Body of pancreas (tissue), 4 donors: Measurements from ENCODE around the gene TOX2. TPM values are rescaled to one million over a fixed set of nuclear protein-coding genes. Genes with fewer than 3 reads are reported as not detected.

Experiments used
- ATAC-seq: fragments of 150-250 bp; one replicate; pipeline ENCODE4 v1.9.1; 2016
- DNase-seq, 4 donors: peaks; one replicate each; pipeline ENCODE4 v3.0.0-alpha.2; 2019
- H3K27ac ChIP-seq, 4 donors: fragments of 200-600 bp; sonication (generic); 1 replicate in 3 of 4; 2 replicates in 1 of 4; pipeline versions ENCODE4 v1.5.1 to v1.6.1; 2016 to 2019; ENCODE audit warnings: mild to moderate bottlenecking in 1 of 4, mixed read lengths in 1 of 4, moderate library complexity in 1 of 4
- H3K27me3 ChIP-seq, 2 donors: fragments of 200-600 bp; sonication (generic); one replicate each; pipeline ENCODE4 v1.6.0; 2016; ENCODE audit warnings: mild to moderate bottlenecking in 1 of 2
- H3K36me3 ChIP-seq, 2 donors: fragments of 200-600 bp; sonication (generic); replicated peaks in 1 of 2; 2 replicates each; pipeline ENCODE4 v1.5.1; 2016; ENCODE audit warnings: low read depth in 2 of 2; ENCODE audit not compliant: insufficient read depth in 1 of 2
- H3K4me1 ChIP-seq: fragments of 200-600 bp; sonication (generic); one replicate; pipeline ENCODE4 v1.6.0; 2016
- H3K4me3 ChIP-seq, 2 donors: fragments of 200-600 bp; sonication (generic); 1 replicate in 1 of 2; 2 replicates in 1 of 2; pipeline ENCODE4 v1.5.1; 2016 to 2019
- H3K9me3 ChIP-seq, 3 donors: fragments of 200-600 bp; sonication (generic); 1 replicate in 2 of 3; 2 replicates in 1 of 3; pipeline ENCODE4 v1.5.1; 2016
- CTCF ChIP-seq, 7 experiments: fragments of 450-650 bp in 4 of 7; fragments of 200-600 bp in 3 of 7; sonication (generic) in 3 of 7; IDR thresholded peaks; one replicate each; pipeline ENCODE4 v1.5.1; 2016 to 2019; ENCODE audit warnings: antibody characterized with exemption in 7 of 7
- POLR2A ChIP-seq, 3 donors: fragments of 450-650 bp; IDR thresholded peaks; one replicate each; pipeline ENCODE4 v1.6.1; 2016; ENCODE audit warnings: antibody characterized with exemption in 3 of 3, mild to moderate bottlenecking in 2 of 3
- WGBS, 2 donors: methylation state at CpG; one replicate each; pipeline ENCODE4 v1.1.5; 2017; 5-methylcytosine and 5-hydroxymethylcytosine counted together
- intact Hi-C: fragments of 100-400 bp; cut with DNase I; formaldehyde crosslinking; loops from one replicate; pipeline ENCODE4 v1.15.1; 2023
- total RNA-seq, 2 donors: library from RNA; depleted of rRNA; stranded (reverse); fragments of >200 nt; gene quantifications; one replicate each; pipeline ENCODE4 v1.1.0, GENCODE V29; 2016

Gene TOX2
- total RNA-seq, 2 donors from 2014 or later, result 1.8 to 2.0 TPM

- Histone ChIP-seq H3K4me1 (no peaks in the 10 kb centered on the region), H3K36me3 (no peaks in the 10 kb centered on the region), H3K27me3 (no peaks in the 10 kb centered on the region), H3K4me3 (no peak overlapping the region), H3K9me3 (no peaks in the 10 kb centered on the region), H3K27ac (no peak overlapping the region)
- ATAC-seq (no peak), DNase-seq (no peak)
- intact Hi-C loops, result no loop called here
- WGBS, 2 donors, result 77 to 84% methylated on average over 5 of the region's 5 CpGs
- no peak for TF ChIP-seq CTCF (IDR thresholded peaks at IDR 0.05)
- TF ChIP-seq POLR2A (IDR thresholded peaks at IDR 0.05), result no peak
Observed at GRCh38 chr20:44075950-44076232, 161.2 kb downstream of the TOX2 start.

GRCh38 chr20:44079291-44079690 lies 164.6 kb downstream of the TOX2 start:
- ATAC-seq, result no peak

GRCh38 chr20:44080064-44080463 lies 165.4 kb downstream of the TOX2 start:
- Histone ChIP-seq H3K4me3 (no peak overlapping the region), H3K27me3 (no peaks in the 10 kb centered on the region), H3K36me3 (no peaks in the 10 kb centered on the region), H3K27ac (no peak overlapping the region), H3K4me1 (no peaks in the 10 kb centered on the region), H3K9me3 (no peaks in the 10 kb centered on the region)
- ATAC-seq (no peak), DNase-seq (no peak)
- intact Hi-C loops, result loop anchor here (5.0 kb wide), 2 partner anchors 328 to 633 kb away; no protein-coding TSS in a partner anchor
- 45 to 46% methylated on average over 9 to 10 of the region's 10 CpGs for WGBS, 2 donors
- TF ChIP-seq CTCF (IDR thresholded peaks at IDR 0.05) (no peak), POLR2A (IDR thresholded peaks at IDR 0.05) (no peak)

More at GRCh38 chr20:44079291-44079690, 164.6 kb downstream of the TOX2 start:
- H3K27me3 ChIP-seq, result no peaks in the 10 kb centered on the region
- no peaks in the 10 kb centered on the region for H3K9me3 ChIP-seq
- 79 to 85% methylated on average over 10 of the region's 10 CpGs for WGBS, 2 donors
- intact Hi-C loops, result no loop called here
- H3K4me1 ChIP-seq, result no peaks in the 10 kb centered on the region
- no peak overlapping the region for H3K27ac ChIP-seq
- no peak overlapping the region for H3K4me3 ChIP-seq
- no peaks in the 10 kb centered on the region for H3K36me3 ChIP-seq
- no peak for DNase-seq
- no peak for TF ChIP-seq POLR2A (IDR thresholded peaks at IDR 0.05)
- no peak for TF ChIP-seq CTCF (IDR thresholded peaks at IDR 0.05)

GRCh38 chr20:44080646-44081267 lies 166.1 kb downstream of the TOX2 start:
- no peaks in the 10 kb centered on the region for H3K4me1 ChIP-seq
- intact Hi-C loops, result loop anchor here (5.0 kb wide), 2 partner anchors 328 to 633 kb away; no protein-coding TSS in a partner anchor
- WGBS, 2 donors, result 11 to 12% methylated on average over 8 of the region's 8 CpGs
- ATAC-seq (peak; percentile 93), DNase-seq (peak; percentile 79 to 86 (median 81))
- no peak overlapping the region for H3K4me3 ChIP-seq
- H3K27ac ChIP-seq, result no peak overlapping the region
- H3K36me3 ChIP-seq, result no peaks in the 10 kb centered on the region
- no peaks in the 10 kb centered on the region for H3K27me3 ChIP-seq
- TF ChIP-seq POLR2A (IDR thresholded peaks at IDR 0.05), result no peak
- peak; percentile 88 to 99 (median 97) for TF ChIP-seq CTCF (IDR thresholded peaks at IDR 0.05)
- no peaks in the 10 kb centered on the region for H3K9me3 ChIP-seq

- TF ChIP-seq POLR2A (IDR thresholded peaks at IDR 0.05) (no peak), CTCF (IDR thresholded peaks at IDR 0.05) (no peak)
- Histone ChIP-seq H3K36me3 (no peaks in the 10 kb centered on the region), H3K9me3 (no peaks in the 10 kb centered on the region), H3K4me1 (no peaks in the 10 kb centered on the region), H3K27ac (no peak overlapping the region), H3K4me3 (no peak overlapping the region), H3K27me3 (no peaks in the 10 kb centered on the region)
- DNase-seq (no peak), ATAC-seq (no peak)
- intact Hi-C loops, result loop anchor here (5.0 kb wide), 2 partner anchors 329 to 634 kb away; no protein-coding TSS in a partner anchor
- 33 to 46% methylated on average over 1 to 4 of the region's 4 CpGs for WGBS, 2 donors
Observed at GRCh38 chr20:44081476-44081875, 166.8 kb downstream of the TOX2 start.
